Sigmoid colon (tissue), 7 donors: Measurements from ENCODE around the gene PRTN3. TPM values are rescaled to one million over a fixed set of nuclear protein-coding genes. Genes with fewer than 3 reads are reported as not detected.
A peak's percentile ranks its signal among the peaks of the same experiment; 100 is the strongest.

Experiments used
- DNase-seq: peaks from one replicate; pipeline ENCODE4 v3.0.0-alpha.2; 2019
- H3K27ac ChIP-seq, 4 donors: fragments of 200-600 bp; sonication (generic); one replicate each; pipeline ENCODE4 v1.5.1; 2016 to 2019; ENCODE audit warnings: mild to moderate bottlenecking in 1 of 4
- H3K27me3 ChIP-seq, 3 donors: fragments of 200-600 bp; sonication (generic); one replicate each; pipeline ENCODE4 v1.5.1; 2019; ENCODE audit warnings: mild to moderate bottlenecking in 1 of 3
- H3K36me3 ChIP-seq, 4 donors: fragments of 200-600 bp; sonication (generic); one replicate each; pipeline ENCODE4 v1.5.1; 2016 to 2019
- H3K4me1 ChIP-seq, 4 donors: fragments of 200-600 bp; sonication (generic); one replicate each; pipeline ENCODE4 v1.5.1; 2017 to 2019
- H3K4me3 ChIP-seq, 4 donors: fragments of 200-600 bp; sonication (generic); one replicate each; pipeline ENCODE4 v1.5.1; 2017 to 2019; ENCODE audit warnings: mild to moderate bottlenecking in 2 of 4, moderate library complexity in 1 of 4
- H3K9me3 ChIP-seq, 4 donors: fragments of 200-600 bp in 3 of 4; sonication (generic) in 3 of 4; one replicate each; pipeline versions ENCODE4 v1.5.1 to v1.6.1; 2013 to 2019
- CTCF ChIP-seq, 4 experiments: fragments of 450-650 bp in 3 of 4; fragments of 200-600 bp in 1 of 4; IDR thresholded peaks; one replicate each; pipeline ENCODE4 v1.5.1; 2016 to 2019; ENCODE audit warnings: antibody characterized with exemption in 4 of 4, mild to moderate bottlenecking in 3 of 4, moderate library complexity in 2 of 4
- EP300 ChIP-seq, 4 donors: sonication (generic); formaldehyde crosslinking; IDR thresholded peaks; one replicate each; pipeline ENCODE4 v1.6.1; 2017; ENCODE audit warnings: antibody characterized with exemption in 4 of 4
- POLR2A ChIP-seq, 2 donors: fragments of 450-650 bp; IDR thresholded peaks; one replicate each; pipeline ENCODE4 v1.6.1; 2016; ENCODE audit warnings: antibody characterized with exemption in 2 of 2, mild to moderate bottlenecking in 2 of 2, moderate library complexity in 2 of 2
- POLR2AphosphoS5 ChIP-seq, 4 donors: sonication (generic); formaldehyde crosslinking; IDR thresholded peaks; one replicate each; pipeline ENCODE4 v1.6.1; 2017; ENCODE audit warnings: antibody characterized with exemption in 4 of 4
- WGBS, 2 donors: extraction: QIAGEN DNeasy Blood & Tissue Kit; methylation state at CpG; one replicate each; pipeline ENCODE4 v1.1.7; 2013; 5-methylcytosine and 5-hydroxymethylcytosine counted together
- intact Hi-C: fragments of 100-400 bp; cut with DNase I; formaldehyde crosslinking; loops from one replicate; pipeline ENCODE4 v1.15.1; 2023
- polyA plus RNA-seq, 3 donors: library from polyadenylated mRNA; stranded (reverse); fragments of 200-250 nt; gene quantifications; one replicate each; pipeline ENCODE4 v1.2.3, GENCODE V29; 2013
- total RNA-seq, 4 donors: library from RNA; depleted of rRNA; stranded (reverse); fragments of >200 nt; gene quantifications; one replicate each; pipeline ENCODE4 v1.1.0, GENCODE V29; 2016
- donor health status: healthy with polysubstance abuse.
- donor health status: Bipolar disorder and iron deficiency.
- donor health status: healthy.

The PRTN3 gene
- total and polyA plus RNA-seq, 7 donors, result not detected

GRCh38 chr19:795073-795611 is 45.7 kb upstream of the PRTN3 start:
- Histone ChIP-seq H3K27ac (peak overlapping the region; percentile 10 to 90 (median 48)), H3K9me3 (no peaks in the 10 kb centered on the region), H3K4me3 (no peak overlapping the region), H3K27me3 (no peaks in the 10 kb centered on the region), H3K36me3 (peaks cover 0 to 2% (median 0%) of the 10 kb centered on the region in 4 donors), H3K4me1 (peaks cover 0 to 33% (median 30%) of the 10 kb centered on the region in 4 donors)
- DNase-seq, result no peak
- TF ChIP-seq CTCF (IDR thresholded peaks at IDR 0.05) (no peak), POLR2A (IDR thresholded peaks at IDR 0.05) (no peak), EP300 (IDR thresholded peaks at IDR 0.05) (no peak), POLR2AphosphoS5 (IDR thresholded peaks at IDR 0.05) (no peak)
- intact Hi-C loops, result loop anchor here (5.0 kb wide), 2 partner anchors 57 to 133 kb away; partner anchors contain the start of genes ELANE and RNF126
- WGBS, 2 donors, result 83 to 84% methylated on average over 28 of the region's 28 CpGs

- TF ChIP-seq POLR2A (IDR thresholded peaks at IDR 0.05), result no peak
- TF ChIP-seq POLR2AphosphoS5 (IDR thresholded peaks at IDR 0.05), result no peak
- TF ChIP-seq EP300 (IDR thresholded peaks at IDR 0.05), result no peak
- no peak for TF ChIP-seq CTCF (IDR thresholded peaks at IDR 0.05)
- no peaks in the 10 kb centered on the region for H3K9me3 ChIP-seq
- peak overlapping the region; percentile 47 to 100 (median 63) for H3K4me3 ChIP-seq
- intact Hi-C loops, result loop anchor here (5.0 kb wide), 2 partner anchors 56 to 134 kb away; partner anchors contain the start of genes ELANE and RNF126
- H3K4me1 ChIP-seq, result peaks cover 0 to 41% (median 38%) of the 10 kb centered on the region in 4 donors
- peak overlapping the region; percentile 79 to 90 (median 82) for H3K27ac ChIP-seq
- H3K36me3 ChIP-seq, result peaks cover 0 to 7% (median 0%) of the 10 kb centered on the region in 4 donors
- 76 to 82% methylated on average over 39 of the region's 39 CpGs for WGBS, 2 donors
- no peaks in the 10 kb centered on the region for H3K27me3 ChIP-seq
- DNase-seq, result no peak
These were observed 44.9 kb upstream of the PRTN3 start for GRCh38 chr19:795691-796581.

GRCh38 chr19:796692-797527 is 43.9 kb upstream of the PRTN3 start, which contains the start of gene PTBP1:
Gene PTBP1, plus strand, starts transcription at chr19:797452. Its CDS starts 46 bp downstream, at chr19:797498.
- DNase-seq, result peak; percentile 100
- peak; percentile 75 to 89 (median 82) for TF ChIP-seq POLR2AphosphoS5 (IDR thresholded peaks at IDR 0.05)
- TF ChIP-seq POLR2A (IDR thresholded peaks at IDR 0.05), result no peak
- peaks cover 0 to 7% (median 0%) of the 10 kb centered on the region in 4 donors for H3K36me3 ChIP-seq
- no peaks in the 10 kb centered on the region for H3K9me3 ChIP-seq
- H3K27me3 ChIP-seq, result no peaks in the 10 kb centered on the region
- intact Hi-C loops, result loop anchor here (5.0 kb wide), 2 partner anchors 55 to 135 kb away; partner anchors contain the start of genes ELANE and RNF126
- peak within 1 kb of the TSS; percentile 76 to 100 (median 96) for H3K4me3 ChIP-seq
- H3K4me1 ChIP-seq, result peaks cover 0 to 51% (median 48%) of the 10 kb centered on the region in 4 donors
- 0 to 1% methylated on average over 83 of the region's 83 CpGs for WGBS, 2 donors
- H3K27ac ChIP-seq, result peak within 1 kb of the TSS; percentile 93 to 100 (median 97)

GRCh38 chr19:797528-798414 is 43.0 kb upstream of the PRTN3 start:
- WGBS, 2 donors, result 1% methylated on average over 129 of the region's 129 CpGs
- TF ChIP-seq POLR2AphosphoS5 (IDR thresholded peaks at IDR 0.05) (peak in 2 of 4 donors; percentile 8 to 60), POLR2A (IDR thresholded peaks at IDR 0.05) (no peak)
- DNase-seq, result peak; percentile 95
- Histone ChIP-seq H3K27me3 (no peaks in the 10 kb centered on the region), H3K4me1 (peaks cover 0 to 60% (median 56%) of the 10 kb centered on the region in 4 donors), H3K9me3 (no peaks in the 10 kb centered on the region), H3K27ac (peak overlapping the region; percentile 93 to 100 (median 97)), H3K36me3 (peaks cover 0 to 7% (median 0%) of the 10 kb centered on the region in 4 donors), H3K4me3 (peak overlapping the region; percentile 76 to 100 (median 96))
- intact Hi-C loops, result loop anchor here (5.0 kb wide), 2 partner anchors 55 to 135 kb away; partner anchors contain the start of genes ELANE and RNF126
